ENCODE data around the gene ZNF525.
"Not testable (repeated sequence)": the region's sequence is repeated elsewhere in the genome, so short reads cannot be mapped to it uniquely, and the experiment has no call there.

ZNF525 gene

DNA sequence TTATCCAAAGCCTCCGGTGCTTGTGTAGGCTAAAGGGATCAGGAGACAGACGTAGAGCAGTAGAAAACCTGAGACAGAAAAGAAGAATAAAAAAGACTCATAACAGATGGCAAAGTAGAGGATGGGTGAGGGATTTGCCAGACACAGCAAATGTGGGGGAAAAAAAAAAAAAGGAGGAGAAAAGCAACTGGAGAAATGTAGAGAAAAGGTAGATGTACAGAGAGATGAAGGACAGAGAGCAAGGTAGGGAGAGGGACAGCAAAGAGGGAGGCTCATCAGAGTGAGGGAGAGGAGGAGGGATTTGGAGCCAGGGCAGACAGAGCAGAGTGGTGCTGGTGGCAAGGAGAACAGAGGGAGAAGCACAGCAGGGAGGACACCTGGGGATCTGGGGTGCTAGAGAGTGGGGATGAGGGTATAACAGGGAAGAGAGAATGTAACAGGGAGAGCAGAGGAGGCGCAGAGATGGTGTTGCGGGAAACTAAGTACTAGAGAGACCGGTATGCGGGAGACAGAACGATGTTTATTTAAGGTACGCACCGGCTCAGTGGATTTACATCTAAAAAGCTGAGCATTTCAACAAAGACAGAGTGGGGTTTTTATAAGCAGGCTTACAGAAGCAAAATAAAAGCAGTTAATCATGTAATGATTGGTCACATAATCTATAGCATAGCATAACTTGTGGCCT is 30.5 kb downstream of the ZNF525 start:
- DNase-seq (ENCODE audit: low read depth) = not testable (repeated sequence)

DNA sequence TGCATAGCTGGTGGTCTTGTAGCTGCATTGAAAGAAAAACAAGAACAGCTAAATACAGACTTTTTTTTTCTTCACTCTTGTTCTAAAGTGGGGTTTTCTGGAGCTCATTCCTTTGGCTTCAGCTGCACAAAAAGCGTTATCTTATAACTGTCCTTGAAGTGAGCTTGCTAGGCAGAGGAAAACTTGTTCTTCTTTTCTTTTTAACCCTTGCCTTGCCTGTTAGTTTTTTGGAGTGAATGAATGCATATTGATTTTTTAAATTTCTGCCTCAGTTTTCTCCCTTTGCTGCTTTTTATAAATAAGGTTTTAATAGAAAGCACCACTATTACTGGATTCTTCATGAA is 31.0 kb downstream of the ZNF525 start:
- no peak for DNase-seq (ENCODE audit: low read depth)

DNA sequence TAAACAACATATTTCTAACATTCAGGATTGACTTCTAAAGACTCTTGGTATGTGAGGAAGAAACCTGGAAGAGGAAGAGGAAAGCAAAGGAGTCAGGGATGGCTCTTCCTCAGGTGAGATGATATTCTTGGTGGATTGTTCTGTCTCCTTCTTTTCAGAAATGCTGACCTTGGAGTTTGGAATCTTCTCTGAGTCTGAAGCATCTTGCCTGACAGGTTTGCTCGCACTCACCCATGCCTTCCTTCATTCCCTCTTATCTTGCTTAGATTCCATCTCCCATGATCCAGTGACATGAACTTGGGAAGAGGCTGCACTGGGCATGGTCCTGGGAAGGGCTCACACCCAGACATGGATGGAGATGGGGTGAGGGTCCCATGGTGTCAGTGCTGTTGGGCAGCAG is 32.4 kb downstream of the ZNF525 start:
- DNase-seq (ENCODE audit: low read depth) = not testable (repeated sequence)

GRCh38 chr19:53409505-53410204 is 44.1 kb downstream of the ZNF525 start:
- DNase-seq (ENCODE audit: low read depth) = no peak

DNA sequence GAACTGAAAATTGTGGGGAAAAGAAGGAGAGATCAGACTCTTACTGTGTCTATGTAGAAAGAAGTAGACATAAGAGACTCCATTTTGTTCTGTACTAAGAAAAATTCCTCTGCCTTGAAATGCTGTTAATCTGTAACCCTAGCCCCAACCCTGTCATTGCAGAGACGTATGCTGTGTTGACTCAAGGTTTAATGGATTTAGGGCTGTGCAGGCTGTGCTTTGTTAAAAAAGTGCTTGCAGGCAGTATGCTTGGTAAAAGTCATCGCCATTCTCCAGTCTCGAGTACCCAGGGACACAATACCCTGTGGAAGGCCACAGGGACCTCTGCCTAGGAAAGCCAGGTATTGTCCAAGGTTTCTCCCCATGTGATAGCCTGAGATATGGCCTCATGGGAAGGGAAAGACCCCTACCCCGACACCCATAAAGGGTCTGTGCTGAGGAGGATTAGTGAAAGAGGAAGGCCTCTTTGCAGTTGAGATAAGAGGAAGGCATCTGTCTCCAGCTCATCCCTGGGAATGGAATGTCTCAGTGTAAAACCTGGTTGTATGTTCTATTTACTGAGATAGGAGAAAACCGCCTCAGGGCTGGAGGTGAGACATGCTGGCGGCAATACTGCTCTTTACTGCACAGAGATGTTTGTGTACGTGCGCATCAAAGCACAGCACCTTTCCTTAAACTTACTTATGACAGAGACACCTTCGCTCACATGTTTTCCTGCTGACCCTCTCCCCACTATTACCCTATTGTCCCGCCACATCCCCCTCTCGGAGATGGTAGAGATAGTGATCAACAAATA is 55.2 kb downstream of the ZNF525 start:
- DNase-seq (ENCODE audit: low read depth) = not testable (repeated sequence)

DNA sequence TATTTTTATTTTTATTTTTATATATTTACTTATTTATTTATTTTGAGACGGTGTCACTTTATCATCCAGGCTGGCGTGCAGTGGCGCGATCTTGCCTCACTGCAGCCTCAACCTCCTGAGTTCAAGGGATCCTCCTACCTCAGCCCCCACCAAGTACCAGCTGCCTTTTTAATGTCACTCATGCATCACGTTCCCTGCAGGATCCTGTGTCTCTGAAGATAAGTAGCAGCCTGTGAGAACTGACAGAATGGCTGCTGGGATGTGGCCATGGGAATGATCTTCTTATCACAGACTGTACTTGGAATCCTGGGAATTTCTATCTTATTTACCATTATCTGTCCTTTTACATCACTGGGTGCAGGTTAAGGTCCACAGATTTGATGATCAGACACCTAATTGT is 57.0 kb downstream of the ZNF525 start:
- no peak for DNase-seq (ENCODE audit: low read depth)

GRCh38 chr19:53423074-53423473 is 57.6 kb downstream of the ZNF525 start:
- not testable (repeated sequence) for DNase-seq (ENCODE audit: low read depth)

DNA sequence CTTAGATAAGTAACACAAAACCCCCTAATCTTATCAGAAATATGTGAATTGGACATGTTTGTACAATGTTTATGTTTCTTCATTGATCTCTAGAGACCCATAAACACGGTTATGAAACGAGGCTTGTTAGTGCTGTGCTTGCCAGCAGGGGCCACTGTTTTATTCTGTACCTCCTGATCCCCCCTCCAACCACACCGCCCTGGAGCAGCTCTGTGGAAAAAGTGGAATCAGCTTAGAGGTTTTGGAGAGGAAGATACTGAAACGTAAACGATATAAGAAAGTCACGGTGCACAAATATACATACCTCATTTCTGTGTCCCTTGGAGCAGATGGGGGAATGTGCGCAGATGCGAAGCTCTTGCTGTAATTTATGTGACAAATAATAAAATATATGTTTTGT is 58.2 kb downstream of the ZNF525 start:
- DNase-seq (ENCODE audit: low read depth) = not testable (repeated sequence)

GRCh38 chr19:53424968-53425597 is 59.6 kb downstream of the ZNF525 start:
- peak; percentile 55 for DNase-seq (ENCODE audit: low read depth)

DNA sequence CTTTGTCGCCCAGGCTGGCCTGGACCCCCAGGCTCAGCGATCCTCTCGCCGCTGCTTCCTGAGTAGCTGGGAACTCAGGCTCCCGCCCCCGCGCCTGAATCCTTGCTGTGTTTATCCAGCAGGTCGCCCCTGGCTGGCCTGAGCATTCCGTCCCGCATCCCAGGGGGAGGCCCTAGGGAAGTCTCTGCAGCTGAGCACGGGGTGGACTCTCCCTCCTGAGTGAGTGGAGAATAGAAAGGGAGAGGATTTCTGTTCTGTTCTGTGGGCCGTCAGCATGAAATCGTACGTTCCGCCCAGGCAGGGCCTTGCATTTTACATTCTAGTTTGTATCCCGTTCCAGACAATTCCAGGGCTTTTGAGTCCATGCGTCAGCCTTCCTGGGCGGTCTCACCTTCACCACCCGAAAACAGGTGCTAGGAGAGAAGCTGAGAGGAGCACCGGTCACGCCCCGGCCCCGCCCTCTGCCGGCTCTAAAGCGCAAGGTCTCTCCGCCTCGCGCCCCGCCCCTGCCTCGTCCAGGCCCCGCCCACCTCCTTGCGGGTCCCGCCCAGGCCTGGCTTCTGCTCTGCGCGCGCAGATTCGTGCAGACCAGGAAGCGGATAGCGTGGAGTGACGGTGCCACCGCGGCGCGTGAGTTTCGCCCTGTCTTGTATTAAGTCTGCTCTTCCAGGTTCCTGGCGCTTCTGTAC is 66.0 kb downstream of the ZNF525 start, which contains the start of gene ZNF761:
Gene ZNF761 (plus strand): TSS at position 586 of the 689 bp plus-strand sequence. CDS start 15,285 bp downstream, outside the sequence.
- DNase-seq (ENCODE audit: low read depth) = peak; percentile 98

GRCh38 chr19:53432088-53432661 is 66.7 kb downstream of the ZNF525 start:
- DNase-seq (ENCODE audit: low read depth) = no peak

Measured in activated T-cell treated with anti-CD3 and anti-CD28 coated beads for 1 hour (primary cell).